ENCODE results near the gene DLG2. TPM values are rescaled to one million over a fixed set of nuclear protein-coding genes. Genes with fewer than 3 reads are reported as not detected.
"Not testable (repeated sequence)": the region's sequence is repeated elsewhere in the genome, so short reads cannot be mapped to it uniquely, and the experiment has no call there.

The DLG2 gene
- total RNA-seq, 1 donor from 2014 or later = 13.7 TPM

- no peak for DNase-seq
These were observed 732.5 kb downstream of the DLG2 start for GRCh38 chr11:84894666-84895065.

- no peak for DNase-seq
These were observed 736.5 kb downstream of the DLG2 start for GRCh38 chr11:84890676-84891075.

- DNase-seq = no peak
These were observed 737.6 kb downstream of the DLG2 start for GRCh38 chr11:84889556-84889955.

- DNase-seq = peak; percentile 71
These were observed 740.0 kb downstream of the DLG2 start for GRCh38 chr11:84887055-84887629.

GRCh38 chr11:84886344-84886743 lies 740.8 kb downstream of the DLG2 start:
- no peak for DNase-seq

- DNase-seq = no peak
These were observed 742.3 kb downstream of the DLG2 start for GRCh38 chr11:84884836-84885235.

GRCh38 chr11:84882056-84882455 lies 745.1 kb downstream of the DLG2 start:
- no peak for DNase-seq

GRCh38 chr11:84871116-84871515 lies 756.0 kb downstream of the DLG2 start:
- no peak for DNase-seq

- no peak for DNase-seq
These were observed 756.7 kb downstream of the DLG2 start for GRCh38 chr11:84870486-84870885.

- no peak for DNase-seq
These were observed 760.2 kb downstream of the DLG2 start for GRCh38 chr11:84866922-84867321.

- no peak for DNase-seq
These were observed 761.2 kb downstream of the DLG2 start for GRCh38 chr11:84865791-84866535.

- DNase-seq = no peak
These were observed 761.9 kb downstream of the DLG2 start for GRCh38 chr11:84865257-84865656.

GRCh38 chr11:84857746-84858145 lies 769.4 kb downstream of the DLG2 start:
- DNase-seq = no peak

- no peak for DNase-seq
These were observed 771.5 kb downstream of the DLG2 start for GRCh38 chr11:84855508-84856245.

GRCh38 chr11:84854498-84854880 lies 772.7 kb downstream of the DLG2 start:
- no peak for DNase-seq

- no peak for DNase-seq
These were observed 773.2 kb downstream of the DLG2 start for GRCh38 chr11:84853841-84854497.

- no peak for DNase-seq
These were observed 779.3 kb downstream of the DLG2 start for GRCh38 chr11:84847842-84848241.

- not testable (repeated sequence) for DNase-seq
These were observed 786.9 kb downstream of the DLG2 start for GRCh38 chr11:84840201-84840600.

GRCh38 chr11:84837402-84838069 lies 789.6 kb downstream of the DLG2 start:
- DNase-seq = no peak

- no peak for DNase-seq
These were observed 790.8 kb downstream of the DLG2 start for GRCh38 chr11:84836371-84836770.

- DNase-seq = no peak
These were observed 793.6 kb downstream of the DLG2 start for GRCh38 chr11:84833488-84834088.

GRCh38 chr11:84830372-84830771 lies 796.8 kb downstream of the DLG2 start:
- no peak for DNase-seq
